RWPE2 (cell line): ENCODE data around the gene SNX4.

Experiments
- ATAC-seq: fragments of 200-7000 bp; cut with Tn5 transposase; 3 replicates; pipeline ENCODE4 v1.9.1; 2021; ENCODE audit warnings: low read depth
- DNase-seq: peaks from one replicate; pipeline ENCODE4 v3.0.0-alpha.2; 2020; ENCODE audit warnings: low spot score
- H3K27ac ChIP-seq: fragments of 450-650 bp; 2 replicates; pipeline ENCODE4 v1.5.1; 2017; ENCODE audit warnings: mild to moderate bottlenecking; ENCODE audit not compliant: poor library complexity, severe bottlenecking
- H3K27me3 ChIP-seq: fragments of 250-450 bp; sonication (Bioruptor Pico); 2 replicates; pipeline ENCODE4 v1.5.1; 2021; ENCODE audit warnings: mild to moderate bottlenecking, moderate library complexity; ENCODE audit not compliant: insufficient read depth, poor library complexity, severe bottlenecking
- H3K36me3 ChIP-seq: fragments of 250-450 bp; sonication (Bioruptor Pico); 2 replicates; pipeline ENCODE4 v1.5.1; 2020; ENCODE audit warnings: low read depth, mild to moderate bottlenecking, moderate library complexity
- H3K4me1 ChIP-seq: fragments of 250-450 bp; sonication (Bioruptor Pico); 2 replicates; pipeline ENCODE4 v1.5.1; 2021; ENCODE audit warnings: mild to moderate bottlenecking, moderate library complexity; ENCODE audit not compliant: insufficient read depth, poor library complexity, severe bottlenecking
- H3K4me3 ChIP-seq: fragments of 250-450 bp; sonication (Bioruptor Pico); 2 replicates; pipeline ENCODE4 v1.5.1; 2021; ENCODE audit warnings: mild to moderate bottlenecking, moderate library complexity; ENCODE audit not compliant: severe bottlenecking
- H3K9me3 ChIP-seq: fragments of 250-450 bp; sonication (Bioruptor Pico); 2 replicates; pipeline ENCODE4 v1.5.1; 2021; ENCODE audit warnings: mild to moderate bottlenecking, moderate library complexity; ENCODE audit not compliant: severe bottlenecking
- CTCF ChIP-seq: fragments of 450-650 bp; IDR thresholded peaks from one replicate; pipeline ENCODE4 v1.5.1; 2017; ENCODE audit warnings: mild to moderate bottlenecking, moderate library complexity; ENCODE audit not compliant: poor library complexity, severe bottlenecking

Gene SNX4

GRCh38 chr3:125398952-125399351, 121.0 kb downstream of the SNX4 start:
- Histone ChIP-seq H3K27ac (no peak overlapping the region), H3K27me3 (no peaks in the 10 kb centered on the region), H3K4me1 (no peaks in the 10 kb centered on the region), H3K4me3 (no peak overlapping the region), H3K9me3 (no peaks in the 10 kb centered on the region), H3K36me3 (no peaks in the 10 kb centered on the region)
- no peak for ATAC-seq
- no peak for TF ChIP-seq CTCF
- no peak for DNase-seq
